Right forelimb (tissue), 1 donor: Measurements from ENCODE around the gene SNORC.

Experiments used
- DNase-seq: peaks from one replicate; pipeline ENCODE4 v3.0.0-alpha.2; 2018

SNORC gene

DNA sequence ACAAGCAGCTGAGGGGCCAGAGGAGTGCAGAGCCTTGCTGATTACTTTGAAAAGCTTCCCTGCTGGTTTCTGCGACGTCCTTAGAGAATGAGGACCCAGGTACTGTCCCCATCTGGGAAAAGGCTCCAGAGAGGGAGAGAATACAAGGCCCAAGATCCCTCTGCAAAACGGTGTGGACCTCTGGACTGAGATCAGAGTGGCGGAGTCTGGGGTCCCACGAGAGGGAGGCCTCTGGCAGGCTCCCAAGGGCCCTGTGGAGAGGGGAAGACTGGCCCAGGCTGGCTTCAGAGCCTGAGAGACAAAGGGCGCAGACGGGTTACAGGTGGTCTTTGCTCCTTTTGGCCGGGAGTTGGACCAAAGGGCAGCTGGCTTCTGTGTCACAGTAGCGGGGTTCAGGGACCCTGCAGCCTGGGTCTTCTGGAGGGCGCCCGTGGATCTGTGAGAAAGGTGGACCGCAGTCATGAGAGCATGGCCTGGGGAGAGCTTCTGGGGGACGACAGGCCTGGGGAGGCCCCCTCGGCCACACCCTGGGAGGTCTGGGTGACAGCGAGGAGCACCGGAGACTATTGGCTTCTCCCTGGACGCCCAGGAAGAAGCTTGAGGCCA is 805 bp downstream of the SNORC start:
- DNase-seq: no peak

GRCh38 chr2:232871418-232871834 is 1.4 kb downstream of the SNORC start:
- peak; percentile 53 for DNase-seq

DNA sequence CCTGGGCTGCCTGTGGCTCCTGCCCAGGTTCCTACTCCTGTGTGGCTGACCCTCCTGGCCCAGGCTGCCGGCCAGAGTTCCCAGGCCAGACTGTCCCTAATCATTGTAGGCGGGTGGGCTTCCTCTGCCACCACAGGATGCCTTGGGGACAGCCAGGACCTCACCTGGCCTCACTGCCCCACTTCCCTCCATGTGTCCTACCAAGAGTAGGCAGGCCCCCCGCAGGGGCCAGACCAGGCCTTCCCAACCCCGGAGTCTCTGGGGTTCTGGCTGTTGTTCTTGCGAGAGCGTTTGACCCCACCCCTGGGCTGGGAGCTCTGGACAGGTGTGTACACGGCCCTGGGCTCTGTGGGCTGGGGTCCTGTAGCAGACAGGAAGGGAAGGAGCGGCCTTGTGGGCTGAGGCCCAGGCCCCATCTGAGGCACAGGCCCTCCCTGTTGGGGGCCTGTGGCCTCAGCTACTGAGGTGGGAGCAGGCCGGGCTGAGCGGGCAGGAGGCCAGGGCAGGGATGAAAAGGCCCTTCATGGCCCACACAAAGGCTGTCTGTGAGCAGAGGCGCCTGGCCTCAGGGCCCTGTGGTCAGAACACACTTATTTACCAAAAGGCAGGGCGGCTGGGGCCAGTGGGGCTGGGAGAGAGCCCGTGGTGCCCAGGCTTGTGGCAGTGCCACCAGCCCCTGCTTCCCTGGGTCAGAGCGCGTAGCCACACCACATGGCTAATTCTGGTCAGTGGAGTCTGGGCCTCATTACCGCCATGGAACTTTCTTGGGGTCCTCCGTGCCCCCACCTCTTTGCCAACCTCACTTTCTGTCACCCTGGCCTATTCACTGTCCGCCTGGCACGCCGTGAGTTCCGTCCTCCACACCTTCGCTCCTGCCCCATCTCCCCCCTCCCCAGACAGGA is 2.0 kb downstream of the SNORC start:
- DNase-seq: peak; percentile 68

DNA sequence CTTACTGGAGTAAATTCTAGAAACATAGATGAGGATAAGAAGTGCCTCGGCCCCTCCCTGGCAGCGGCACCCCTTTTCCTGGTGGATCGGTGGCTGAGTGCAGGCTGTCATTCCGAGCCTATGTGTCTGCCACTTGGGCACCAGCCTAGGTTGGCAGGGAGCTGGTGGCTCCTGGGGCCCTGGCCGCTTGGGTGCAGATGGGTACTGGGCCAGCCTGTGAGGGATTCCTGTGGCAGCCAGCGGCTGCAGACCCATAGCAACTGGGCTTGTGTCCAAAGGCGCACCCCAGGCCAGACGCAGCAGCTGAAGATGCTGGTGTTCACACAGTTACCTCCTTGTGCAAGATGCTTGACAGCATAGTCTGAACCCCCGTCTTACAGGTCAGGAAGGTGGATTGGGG is 2.8 kb downstream of the SNORC start:
- peak; percentile 47 for DNase-seq

- peak; percentile 42 for DNase-seq
These were observed 3.3 kb downstream of the SNORC start for GRCh38 chr2:232873292-232873908.

- DNase-seq: peak; percentile 40
These were observed 4.0 kb downstream of the SNORC start for GRCh38 chr2:232873909-232874641.

- DNase-seq: peak; percentile 38
These were observed 4.7 kb downstream of the SNORC start for GRCh38 chr2:232874677-232875223.

GRCh38 chr2:232875256-232876121 is 5.4 kb downstream of the SNORC start:
- DNase-seq: peak; percentile 41

DNA sequence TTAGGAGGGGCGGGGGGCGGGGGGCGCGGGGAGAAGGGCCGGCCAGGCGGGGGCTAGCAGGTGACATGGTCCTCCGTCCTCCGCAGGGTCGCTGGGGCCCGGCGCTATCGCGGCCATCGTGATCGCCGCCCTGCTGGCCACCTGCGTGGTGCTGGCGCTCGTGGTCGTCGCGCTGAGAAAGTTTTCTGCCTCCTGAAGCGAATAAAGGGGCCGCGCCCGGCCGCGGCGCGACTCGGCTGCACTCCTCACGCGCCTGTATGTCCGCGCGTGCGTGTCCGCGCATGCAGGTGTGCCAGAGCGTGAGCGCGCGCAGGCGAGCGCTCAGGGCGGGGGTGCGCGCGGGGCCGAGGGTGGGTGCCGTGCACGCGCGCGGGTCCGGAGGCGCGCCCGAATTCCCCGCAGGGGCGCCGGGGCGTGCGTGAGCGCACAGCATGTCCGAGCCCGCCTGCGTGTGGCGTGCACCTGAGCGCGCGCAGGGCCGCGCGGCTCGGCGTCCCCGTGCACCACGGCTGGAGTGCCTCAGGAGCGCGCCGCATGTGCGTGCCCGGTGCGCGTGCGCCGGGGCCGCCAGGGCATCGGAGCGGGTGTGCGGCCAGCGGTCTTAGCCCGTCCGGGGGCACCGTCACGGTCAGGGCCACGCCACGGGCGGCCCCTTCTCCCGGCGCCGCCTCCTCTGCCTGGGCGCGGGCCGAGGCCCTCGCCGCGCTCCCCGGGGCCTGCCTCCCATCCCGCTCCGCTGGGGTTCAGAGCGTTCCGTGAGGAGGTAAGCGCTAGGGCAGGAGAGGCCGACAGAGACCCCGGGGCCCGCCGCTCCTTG is 6.3 kb downstream of the SNORC start:
- DNase-seq: peak; percentile 65

DNA sequence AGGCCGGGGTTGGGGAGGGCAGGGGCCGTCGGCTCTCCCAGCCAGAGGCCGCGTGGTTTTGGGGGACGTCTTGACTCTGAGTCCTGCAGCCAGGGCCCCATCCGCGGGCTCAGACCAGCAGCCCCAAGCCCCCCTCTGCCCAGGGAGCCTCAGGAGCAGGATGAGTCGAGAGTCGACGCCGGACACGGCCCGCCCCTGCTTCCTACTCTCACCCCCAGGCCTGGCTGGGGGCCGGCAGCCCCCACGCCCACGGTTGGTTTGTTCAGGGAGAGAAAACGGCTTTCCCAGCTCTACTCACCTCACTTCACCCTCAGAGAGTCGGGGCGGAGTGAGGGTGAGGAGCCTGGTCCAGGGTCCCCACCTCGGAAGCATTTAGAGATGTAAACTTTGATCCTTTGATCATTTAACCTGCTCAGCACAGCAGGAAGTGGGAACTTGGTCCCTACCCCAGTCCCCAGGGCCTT is 6.9 kb downstream of the SNORC start:
- DNase-seq: peak; percentile 51

DNA sequence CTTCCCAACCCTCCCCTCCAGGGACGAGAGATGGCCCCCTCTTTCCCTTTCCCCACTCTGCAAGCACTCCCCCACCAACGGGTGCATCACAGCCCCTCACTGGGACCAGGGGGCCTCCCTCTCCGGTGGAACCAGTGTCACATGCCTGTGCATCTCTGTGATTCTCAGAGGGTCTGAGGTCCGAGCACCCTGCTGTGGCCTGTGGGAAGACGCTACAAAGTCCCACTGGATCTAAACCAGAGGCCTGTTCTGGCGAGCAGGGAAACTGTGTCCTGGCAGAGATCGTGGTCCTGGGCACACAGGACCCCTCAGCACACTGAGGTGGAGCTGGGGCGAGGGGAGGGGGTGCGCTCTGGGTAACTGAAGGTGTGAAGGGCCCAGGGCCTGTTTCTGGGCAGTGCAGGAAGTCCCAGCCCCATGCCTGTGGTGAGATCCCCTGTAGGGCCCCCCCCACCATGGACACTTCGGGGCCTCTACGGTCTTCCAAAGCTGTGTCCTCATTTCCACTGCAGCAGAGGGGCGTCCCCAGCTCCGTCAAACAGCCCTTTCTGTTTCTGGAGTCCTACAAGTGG is 8.0 kb downstream of the SNORC start:
- peak; percentile 22 for DNase-seq

- peak; percentile 40 for DNase-seq
These were observed 9.0 kb downstream of the SNORC start for GRCh38 chr2:232878855-232879617.

DNA sequence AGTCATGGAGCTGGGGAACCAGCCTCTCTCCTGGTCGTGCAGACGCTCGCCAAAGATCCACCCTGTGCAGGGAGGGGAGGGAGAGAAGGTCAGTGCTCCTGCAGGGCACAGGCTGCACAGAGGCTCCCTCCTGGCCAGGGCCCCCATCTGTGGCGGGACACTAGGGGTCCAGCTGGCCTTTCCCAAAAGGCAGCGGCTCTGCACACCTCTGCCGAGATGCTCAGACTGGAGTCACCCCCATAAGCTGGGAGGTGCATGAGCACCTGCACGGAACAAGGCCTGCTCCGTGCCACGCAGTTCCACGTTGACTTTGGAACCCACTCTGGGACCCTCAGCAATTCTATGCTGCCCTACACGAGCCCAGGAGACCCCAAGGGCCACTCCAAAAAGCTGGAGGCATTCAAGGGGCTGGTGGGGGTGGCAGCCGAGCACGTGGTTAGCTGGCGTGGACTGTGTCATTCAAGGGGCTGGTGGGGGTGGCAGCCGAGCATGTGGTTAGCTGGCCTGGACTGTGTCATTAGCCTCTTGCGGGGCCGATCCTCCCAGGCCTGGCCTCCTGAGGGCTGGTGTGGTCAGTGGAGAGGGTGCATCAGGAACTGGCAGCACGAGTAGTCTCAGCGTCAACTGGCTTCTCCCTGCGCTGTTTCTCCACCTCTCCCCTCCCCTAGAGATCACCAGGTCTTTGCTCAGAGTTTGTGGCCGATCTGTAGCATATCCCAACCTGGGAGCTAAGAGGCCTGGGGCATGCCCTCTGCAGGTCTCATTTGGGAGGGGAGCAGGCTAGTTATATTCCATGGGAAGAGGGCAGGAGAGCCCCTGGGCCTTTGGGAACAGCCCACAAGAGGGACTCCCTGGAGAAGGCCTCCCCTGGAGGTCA is 9.8 kb downstream of the SNORC start:
- DNase-seq: peak; percentile 38

DNA sequence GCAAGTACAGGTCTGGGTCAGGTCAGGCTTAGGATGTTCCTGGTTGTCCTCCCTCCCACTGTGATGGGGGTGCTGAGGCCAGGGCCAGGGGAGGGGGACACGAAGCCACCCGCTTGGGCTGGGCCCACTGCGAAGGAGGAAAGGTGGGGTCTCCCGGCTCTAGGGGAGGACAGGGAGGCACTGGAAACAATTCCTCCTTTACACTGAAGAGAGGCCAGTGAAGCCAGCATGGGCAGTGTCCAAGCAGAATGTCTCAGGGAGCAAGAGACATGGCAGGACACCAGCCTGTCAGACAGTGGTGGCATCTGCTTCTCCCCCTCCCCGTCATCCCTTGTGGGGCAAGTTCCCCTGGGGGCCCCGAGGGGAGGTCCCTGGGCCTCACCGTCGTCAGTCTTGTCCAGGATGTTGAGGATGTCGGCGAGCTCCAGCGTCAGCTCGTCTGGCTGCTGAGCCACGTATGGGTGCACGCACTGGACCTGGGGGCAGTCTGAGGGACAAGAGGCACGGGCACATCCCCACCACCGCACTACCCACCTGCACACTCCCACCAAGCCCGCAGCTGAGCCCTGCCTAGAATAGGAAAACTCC is 10.8 kb downstream of the SNORC start:
- DNase-seq: no peak

- DNase-seq: no peak
These were observed 12.0 kb downstream of the SNORC start for GRCh38 chr2:232882085-232882484.

- DNase-seq: no peak
These were observed 12.5 kb downstream of the SNORC start for GRCh38 chr2:232882505-232883115.

GRCh38 chr2:232883116-232883721 is 13.2 kb downstream of the SNORC start:
- no peak for DNase-seq
